ENCODE data around the gene EPS8L3. TPM values are rescaled to one million over a fixed set of nuclear protein-coding genes. Genes with fewer than 3 reads are reported as not detected.
"Not testable (repeated sequence)": the region's sequence is repeated elsewhere in the genome, so short reads cannot be mapped to it uniquely, and the experiment has no call there.

EPS8L3 gene
- polyA plus RNA-seq, 3 donors, result 0.38 to 1.6 (median 1.4) TPM

DNA sequence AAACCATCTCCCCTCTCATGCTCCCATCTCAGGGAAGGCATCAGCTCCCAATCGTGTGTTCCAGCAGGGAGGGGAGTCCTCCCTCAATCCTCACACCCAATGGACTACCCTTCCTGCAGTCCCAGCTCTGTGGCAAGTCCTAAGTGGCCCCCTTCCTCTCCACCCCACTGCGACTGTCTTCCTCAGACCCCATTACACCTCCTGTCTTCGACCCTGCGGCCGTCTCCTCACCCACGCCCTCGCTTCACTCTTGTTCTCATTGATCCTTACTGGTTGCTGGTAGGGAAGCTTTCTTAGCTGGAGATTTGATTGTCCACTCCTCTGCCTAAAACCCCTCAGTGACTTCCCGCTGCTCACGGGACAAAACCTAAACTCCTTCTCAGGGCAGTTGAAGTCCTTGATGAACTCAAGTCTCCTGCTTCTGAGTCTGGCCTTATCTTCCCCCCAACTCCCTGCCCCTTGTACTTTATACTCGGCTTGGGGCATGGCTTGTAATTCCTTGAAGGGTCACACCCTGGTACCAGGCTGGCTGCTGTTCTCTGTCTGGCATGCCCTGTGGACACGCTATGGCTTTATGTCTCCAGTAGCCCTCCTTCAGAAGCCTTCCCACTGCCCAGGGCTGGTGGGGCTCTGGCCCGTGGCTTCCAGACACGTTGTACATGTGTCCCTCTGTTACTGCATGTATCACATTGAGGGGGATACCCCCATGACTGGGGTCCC is 2.3 kb upstream of the EPS8L3 start:
- no peak for DNase-seq

DNA sequence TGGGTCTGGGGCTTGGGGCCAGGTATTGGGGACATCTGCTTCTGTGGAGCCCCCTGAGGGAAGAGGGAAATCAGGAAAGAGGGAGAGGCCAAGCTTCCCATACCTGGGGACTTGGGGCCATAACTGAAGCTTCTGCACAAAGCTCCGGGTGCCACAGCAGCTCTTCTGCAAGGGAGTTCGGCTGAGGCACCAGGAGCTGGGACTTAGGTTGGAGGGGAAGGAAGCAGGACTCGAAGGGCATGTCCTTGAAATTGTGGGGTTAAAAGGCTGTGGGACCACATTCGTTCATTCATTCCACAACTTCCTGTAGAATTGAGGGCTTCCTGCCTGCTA is 1.7 kb upstream of the EPS8L3 start:
- no peak for DNase-seq

DNA sequence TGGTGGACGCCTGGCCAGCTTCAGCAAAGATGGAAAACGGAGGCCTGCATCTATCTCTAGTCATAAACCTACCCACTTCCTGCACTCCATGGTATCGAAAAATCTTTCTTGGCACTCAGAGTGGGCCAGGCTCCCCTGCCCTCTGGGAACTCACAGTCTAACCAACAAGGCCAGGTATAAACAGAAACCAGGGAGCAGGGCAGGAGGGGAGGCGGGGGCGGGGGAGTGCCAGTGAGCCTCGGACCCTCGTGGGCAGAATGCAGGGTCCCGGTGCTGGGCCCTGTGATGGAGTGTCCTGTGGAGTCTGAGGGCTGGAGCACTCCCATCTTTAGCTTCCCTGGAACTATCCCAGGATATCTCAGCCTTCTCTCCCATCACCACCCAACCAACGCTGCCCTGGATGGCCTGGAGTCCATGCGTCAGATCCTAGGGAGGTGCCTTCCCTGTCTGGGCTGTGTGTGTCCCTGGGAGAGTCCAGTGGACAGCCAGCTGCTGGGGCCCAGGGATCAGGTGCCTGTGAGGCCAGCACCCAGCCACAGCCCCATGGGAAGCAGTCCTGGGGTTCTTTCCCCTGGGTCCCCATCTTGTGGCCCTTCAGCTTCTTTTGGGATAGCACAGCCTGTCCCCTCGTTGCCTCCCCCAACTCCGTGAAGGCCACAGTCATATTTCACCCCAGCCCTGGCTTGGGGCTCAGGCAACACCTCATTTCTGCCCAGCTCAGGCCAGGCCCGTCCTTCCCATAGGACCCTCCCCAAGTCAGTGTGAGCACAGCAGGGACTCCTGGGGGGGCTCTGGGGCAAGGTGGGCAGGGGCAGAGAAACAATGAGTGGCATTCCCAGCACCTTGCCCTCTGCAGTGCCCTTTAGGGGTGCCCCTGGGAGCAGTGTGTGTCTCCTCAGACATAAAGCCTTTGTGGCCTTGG is 1.1 kb upstream of the EPS8L3 start:
- no peak for DNase-seq

DNA sequence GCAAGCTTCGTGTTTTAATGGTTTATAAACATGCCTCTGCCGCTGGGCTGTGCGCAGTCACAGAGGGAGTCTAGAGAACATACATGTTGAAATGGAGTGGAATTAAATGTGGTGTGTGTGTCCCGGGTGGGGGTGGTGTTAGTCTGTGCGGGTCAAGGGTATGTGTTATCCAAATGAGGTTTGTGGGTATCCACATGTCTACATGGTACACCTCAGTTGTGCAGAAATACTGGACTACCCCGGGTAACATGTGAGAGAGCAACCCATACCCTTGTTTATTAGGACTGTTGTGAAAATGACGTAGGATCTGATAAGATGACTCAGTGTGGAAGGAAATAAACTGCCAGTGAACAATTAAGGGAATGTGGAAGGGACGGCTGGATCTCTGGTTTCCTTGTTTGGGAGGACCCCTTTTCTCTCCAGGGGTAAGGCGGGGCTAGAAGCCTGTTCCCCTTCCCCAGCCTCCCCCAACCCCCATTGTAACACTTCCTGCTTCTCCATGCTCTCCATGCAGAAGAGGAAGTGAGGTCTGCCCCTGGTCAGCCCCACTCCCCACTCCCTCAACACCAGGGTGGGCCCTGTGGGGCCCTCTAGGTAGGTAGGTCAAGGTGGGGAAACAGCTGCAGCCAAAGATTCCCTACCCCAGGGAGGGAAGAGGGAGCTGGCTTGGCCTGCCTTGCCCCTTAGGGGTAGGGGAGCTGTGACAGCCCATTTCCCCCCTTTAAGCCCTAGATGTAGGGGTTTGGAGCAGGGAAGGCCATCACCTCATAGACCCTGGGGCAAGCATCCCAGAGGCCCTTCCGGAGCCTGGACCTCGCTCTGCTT is 690 bp downstream of the EPS8L3 start:
- DNase-seq, result no peak

DNA sequence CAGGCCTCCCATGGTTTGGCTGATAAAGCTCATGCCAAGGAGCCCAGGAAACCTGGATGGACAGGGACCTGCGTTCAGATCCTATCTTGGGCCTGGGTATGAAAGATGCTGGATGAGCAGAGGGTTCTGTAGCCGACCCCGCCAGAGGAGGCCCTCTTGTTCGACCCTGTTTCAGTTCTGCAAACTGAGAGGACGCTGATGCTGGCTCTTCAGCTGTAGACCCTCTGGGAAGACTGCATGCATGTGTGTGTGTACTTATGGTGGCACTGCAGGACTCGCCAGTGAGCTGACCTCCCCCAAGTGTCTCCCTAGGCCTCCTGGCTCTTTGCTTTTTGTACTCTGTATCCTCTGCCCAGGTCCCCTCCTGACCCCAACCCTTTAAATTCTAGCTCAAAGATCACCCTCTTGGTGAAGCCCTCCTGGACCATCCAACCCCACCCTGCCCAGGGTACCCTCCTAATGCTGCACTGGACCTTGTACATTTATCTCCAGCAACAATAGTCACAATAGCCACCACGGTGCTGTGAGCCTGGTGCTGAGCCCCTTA is 1.6 kb downstream of the EPS8L3 start:
- no peak for DNase-seq

DNA sequence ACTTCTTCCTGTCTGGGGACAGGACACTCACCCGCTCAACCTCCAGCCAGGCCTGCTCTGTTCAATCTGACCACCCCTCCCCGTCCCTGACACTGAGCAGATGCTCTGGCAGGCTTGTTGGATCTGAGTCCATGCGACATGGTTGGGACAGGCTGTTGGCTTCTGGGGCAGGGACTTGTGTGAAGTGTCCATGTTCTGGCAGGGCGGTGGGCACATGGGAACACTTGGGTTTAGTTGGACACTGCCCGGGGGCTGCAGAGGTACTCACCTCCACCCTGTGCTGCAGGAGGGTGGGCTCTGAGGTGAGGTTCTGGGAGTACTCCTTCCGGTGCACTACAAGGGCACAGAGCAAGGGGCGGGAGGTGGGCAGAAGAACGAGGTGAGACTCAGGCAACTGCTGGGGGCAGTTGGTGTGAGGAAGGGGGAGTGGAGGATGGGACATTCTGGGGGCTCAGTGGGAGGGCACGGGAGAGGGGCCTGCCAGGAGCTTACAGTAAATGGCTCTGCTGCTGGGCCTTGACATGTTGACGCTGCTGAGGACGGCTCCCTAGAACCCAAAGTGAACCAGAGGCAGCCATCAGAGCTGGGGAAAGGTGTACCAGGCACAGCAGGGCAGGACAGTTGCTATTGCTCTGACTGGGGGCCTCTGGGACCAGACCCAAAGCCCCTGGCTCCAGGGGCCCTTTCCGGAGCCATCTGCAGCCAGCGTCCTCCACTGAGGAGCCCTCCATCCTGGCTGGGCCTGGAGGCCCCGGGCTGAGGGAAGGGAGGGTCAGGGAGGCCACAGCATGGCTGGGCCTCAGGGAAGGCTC is 2.3 kb downstream of the EPS8L3 start:
- DNase-seq, result no peak

DNA sequence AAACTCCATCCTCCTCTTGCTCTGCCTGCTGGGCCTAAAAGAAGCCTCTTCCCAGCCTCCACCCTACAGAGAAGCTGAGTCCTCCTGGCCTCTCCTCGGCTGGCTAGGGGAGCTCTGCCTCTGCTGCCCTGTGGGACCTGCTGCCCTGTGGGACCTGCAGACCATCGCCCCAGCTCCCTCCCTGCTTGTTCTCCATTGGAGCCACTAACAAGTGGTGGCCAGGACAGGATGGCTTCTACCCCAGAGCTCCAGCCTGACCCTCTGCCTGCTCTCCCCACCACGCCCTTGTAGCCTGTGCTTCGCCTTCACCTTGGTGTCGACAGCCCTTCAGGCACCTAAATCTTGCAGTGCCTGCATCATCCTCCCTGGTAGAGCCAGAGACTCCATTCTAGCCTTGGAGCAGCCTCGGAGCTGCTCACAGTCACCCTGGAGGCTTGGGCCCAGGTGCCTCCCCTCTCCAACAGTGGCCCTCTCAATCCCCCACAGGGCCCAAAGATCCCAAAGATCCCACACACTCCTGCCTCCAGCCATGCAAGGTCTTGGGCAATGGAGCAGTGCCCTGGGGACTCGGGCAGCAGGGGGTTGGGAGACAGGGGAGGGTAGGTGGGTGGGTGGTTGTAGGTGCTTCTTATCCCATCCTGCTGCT is 3.0 kb downstream of the EPS8L3 start:
- no peak for DNase-seq

DNA sequence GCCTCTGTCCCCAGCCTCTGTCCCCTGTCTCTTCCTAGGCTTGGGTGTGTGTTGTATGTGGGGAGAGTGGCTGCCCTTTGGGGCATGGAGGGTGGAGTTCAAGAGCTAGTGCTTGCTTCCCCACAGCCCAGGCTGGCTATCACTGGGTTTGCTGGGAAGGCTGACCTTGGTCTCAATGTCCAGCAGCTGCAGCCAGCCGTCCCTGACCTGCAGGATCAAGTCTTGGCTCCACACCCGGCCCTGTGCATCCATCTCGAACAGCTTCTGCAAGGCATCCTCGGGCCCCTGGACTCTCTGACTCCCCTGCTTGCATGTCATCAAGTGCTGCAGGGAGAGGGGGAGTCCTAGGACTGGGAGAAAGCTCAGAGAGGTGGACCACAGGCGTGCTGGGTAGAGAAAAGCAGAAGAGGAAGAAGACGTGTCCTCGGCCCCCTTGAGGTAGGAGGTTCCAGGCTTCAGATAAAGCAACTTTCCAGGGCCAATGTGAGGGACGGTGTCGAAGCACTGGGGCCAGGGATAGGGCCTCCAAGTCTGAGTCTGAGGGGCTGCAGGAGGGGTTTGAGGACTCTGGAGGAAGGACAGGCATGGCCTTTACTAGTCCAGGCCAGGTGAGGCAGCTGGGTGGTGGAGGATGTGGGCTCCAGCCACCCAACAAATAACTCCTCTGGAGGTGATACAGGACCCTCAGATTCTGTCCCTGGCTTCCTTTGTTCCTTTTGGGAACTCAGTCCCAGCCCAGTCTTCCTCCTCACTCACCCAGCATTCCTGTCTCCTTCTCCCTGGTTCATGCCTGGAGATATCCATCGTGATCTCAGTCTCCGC is 4.0 kb downstream of the EPS8L3 start:
- no peak for DNase-seq

DNA sequence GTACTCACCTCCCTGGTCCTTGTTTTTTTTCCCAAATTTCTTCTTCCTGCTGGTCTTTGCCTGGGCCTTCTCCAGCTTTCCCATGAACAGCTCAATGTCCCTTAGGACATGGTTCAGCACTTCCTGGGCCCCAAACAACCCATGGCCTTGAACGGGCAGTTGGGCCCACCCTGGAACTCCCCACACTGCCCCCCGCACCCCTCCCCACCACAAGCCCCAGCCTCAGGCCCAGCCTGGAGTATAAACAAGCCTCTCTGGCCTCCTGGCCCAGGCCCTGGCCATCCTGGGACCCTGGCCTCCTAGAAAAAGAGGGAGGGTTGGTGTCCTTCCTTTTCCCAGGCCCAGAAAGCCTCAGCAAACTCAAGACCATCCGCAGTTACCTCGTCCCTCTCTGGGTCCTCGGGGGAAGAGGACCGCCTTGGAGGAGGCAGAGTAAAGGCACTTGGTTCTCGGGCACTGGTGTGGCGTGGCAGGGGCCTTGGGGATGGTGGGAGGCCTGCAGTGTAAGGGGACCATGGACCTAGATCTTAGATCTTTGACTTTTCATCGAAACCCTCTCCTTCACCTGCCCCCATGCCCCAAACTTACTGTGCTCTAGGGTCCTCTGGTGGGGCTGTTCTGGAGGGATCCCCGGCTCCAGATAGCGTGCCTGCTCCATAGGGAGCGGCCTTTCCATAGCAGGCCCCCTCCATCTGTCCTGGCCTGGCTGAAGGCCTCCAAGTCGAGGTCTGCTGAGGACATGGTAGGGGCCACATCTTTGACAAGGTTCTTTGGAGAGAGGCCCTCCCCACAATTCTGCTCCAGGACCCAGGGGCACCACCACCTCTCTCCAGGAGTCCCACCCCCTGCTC is 5.6 kb downstream of the EPS8L3 start:
- no peak for DNase-seq

DNA sequence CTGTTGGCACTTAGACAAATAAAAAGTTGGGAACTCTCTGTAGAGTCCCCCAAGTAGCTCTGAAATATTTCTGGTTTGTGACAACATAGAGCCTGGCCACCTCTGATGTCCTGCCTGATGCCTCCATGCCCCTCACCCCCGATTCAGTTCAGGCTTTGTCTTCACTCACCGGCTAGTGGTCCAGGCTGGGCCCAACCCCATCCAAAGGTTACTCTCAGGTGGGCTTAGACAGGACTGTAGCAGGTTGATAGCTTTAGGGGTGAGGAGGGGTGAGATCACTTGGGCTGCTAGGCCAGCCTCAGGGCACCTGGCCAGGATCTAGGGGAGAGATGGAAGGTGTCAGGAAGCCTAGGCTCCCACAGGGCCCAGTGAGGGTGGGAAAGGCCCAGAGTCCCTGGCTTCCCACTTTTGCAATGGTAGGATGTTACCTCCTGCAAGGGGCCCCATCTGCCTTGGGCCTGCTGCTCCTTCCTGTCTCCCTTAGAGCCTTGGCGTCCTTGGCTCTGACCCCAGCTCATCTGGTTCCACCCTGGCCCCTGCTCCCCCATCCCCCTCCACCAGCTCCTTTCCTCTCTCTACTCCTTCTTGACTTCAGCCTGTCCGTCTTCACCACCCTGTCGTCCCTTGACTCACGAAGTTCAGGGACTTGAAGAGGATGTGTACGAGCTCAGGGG is 6.7 kb downstream of the EPS8L3 start:
- no peak for DNase-seq

DNA sequence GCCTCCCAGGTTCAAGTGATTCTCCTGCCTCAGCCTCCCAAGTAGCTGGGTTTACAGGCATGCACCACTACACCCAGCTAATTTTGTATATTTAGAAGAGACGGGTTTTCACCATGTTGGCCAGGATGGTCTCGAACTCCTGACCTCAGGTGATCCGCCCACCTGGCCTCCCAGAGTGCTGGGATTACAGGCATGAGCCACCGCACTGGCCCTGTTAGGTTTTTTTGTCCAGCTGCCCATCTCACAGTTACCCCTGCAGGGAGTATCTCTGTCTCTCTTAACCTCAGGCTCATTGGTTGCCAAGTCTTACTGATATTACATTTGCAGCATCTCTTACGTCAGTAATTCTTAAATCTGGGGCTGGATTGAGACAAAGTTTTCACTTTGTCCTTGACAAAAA is 7.4 kb downstream of the EPS8L3 start:
- not testable (repeated sequence) for DNase-seq

DNA sequence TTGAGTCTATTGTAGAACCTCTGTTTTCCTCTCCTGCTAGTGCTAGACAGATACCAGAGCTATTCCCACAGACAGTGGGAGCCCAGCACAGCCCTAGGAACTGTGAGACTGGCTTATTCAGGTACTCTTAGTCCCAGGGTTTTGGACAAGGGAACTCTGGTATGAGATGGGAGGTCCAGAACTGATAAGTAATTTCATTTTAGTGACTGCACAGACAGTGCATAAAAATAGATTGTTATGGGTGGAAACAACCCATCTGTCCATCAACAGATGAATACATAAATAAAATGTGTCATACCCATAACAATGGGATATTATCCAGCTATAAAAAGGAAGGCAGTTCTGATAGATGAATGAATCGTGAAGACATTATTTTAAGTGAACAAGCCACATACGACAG is 9.0 kb downstream of the EPS8L3 start:
- DNase-seq, result no peak

DNA sequence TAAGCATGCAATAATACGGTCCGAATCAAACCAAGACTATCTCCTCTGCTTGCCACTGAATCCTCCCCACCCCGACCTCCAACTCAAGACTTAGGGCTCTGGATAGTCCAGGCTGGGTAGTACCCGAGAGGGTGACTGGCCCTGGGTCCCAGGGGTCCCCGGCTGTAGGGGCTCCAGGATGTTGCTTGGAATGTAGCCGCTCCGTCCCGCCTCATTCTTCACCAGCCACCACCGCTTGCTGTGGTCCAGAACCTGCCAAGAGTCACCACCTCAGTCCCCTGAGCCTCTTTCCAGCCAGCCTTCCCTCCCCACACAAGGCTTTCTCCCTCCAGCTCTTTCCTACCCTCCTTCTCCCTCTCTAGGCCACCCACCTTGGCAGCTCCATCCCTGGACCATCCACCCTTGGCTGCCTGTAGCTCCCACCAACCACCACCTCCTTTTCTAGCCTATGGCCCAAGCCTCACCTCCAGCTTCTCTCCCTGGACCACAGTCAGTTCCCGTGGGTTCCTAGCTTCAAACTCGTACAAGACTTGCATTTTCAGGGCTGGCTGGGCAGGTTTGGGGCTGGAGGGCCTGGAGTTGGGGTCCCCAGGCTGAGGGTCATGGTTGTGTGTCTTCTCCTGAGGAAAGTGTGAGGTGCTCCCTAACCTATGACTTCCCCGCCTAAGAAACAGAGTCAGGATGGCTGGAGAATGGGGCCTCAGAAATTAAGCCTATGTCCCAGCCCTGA is 12.0 kb downstream of the EPS8L3 start:
- DNase-seq, result no peak

DNA sequence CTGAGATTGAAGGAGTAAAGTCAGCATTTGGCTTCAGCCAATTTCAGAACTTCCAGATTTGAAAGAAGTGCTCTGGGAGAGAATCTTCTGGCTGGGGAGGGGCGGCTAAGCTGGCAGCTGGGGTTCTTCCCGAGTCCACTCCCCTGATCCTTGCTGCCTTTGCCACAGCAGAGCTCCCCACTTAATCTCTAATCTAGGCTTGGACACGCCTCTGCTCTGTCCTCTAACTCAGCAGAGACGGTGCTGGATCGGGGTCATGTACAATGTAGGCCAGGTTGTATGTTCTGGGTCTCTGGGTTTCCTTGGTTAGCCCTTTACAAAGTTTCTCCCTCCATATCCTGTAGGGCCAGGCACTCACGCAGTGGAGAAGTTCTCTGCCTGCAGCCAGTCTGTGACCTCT is 12.8 kb downstream of the EPS8L3 start:
- DNase-seq, result no peak

DNA sequence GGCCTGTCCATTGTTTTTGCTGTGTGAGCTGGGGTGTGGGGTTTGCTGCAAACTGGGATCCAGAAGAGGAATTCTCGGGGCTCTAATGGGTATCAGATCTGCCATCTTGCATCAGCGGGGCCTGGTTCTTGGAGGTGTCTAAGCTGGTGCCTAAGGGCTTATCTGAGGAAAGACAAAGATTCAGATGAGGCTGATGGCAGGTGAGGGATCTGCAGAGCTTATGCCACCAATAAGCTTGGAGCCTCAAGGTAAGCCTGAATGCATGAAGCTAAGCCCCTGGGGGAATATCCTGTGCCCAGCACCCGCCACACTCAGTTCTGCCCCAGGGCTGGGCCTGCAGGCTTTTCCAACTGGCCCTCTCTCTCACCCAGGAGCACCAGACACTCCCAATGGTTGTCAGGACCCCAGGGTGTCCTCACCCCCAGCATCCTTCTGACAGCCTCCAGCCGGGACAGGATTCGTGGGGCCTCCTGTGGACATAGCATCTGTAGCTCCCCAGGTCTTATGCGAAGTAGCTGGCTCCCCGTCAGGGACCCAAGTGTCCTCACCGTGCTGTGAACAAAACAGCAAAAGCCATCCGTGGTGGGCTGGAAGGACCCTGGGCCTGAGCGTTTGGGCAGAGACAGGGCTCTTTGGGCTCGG is 13.4 kb downstream of the EPS8L3 start:
- DNase-seq, result no peak

DNA sequence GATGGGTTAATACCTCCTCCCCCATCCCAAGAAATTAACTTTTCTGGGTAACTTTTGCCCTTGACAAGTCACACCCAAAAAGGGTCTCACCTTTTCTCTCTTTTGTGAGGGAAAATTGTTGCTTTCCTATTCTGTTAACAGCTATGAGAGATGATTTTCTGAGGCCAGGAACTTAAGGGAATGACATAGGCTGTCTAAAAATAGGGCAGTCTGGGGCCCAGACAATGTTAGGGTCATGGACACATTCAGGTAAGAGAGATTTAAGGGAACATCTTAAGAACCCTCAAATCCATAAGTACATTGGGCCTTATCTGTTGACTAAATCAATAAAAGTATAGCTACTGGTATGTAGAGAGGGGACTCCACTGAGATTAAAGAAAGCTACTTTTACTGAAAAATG is 14.5 kb downstream of the EPS8L3 start:
- no peak for DNase-seq

DNA sequence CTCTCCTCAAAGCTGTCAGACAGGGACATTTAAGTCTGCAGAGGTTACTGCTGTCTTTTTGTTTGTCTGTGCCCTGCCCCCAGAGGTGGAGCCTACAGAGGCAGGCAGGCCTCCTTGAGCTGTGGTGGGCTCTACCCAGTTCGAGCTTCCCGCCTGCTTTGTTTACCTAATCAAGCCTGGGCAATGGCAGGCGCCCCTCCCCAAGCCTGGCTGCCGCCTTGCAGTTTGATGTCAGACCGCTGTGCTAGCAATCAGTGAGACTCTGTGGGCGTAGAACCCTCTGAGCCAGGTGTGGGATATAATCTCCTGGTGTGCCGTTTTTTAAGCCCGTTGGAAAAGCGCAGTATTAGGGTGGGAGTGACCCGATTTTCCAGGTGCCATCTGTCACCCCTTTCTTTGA is 15.4 kb downstream of the EPS8L3 start:
- not testable (repeated sequence) for DNase-seq
